Neural progenitor cell (in vitro differentiated cells): ENCODE results near the gene ZNF264.

Experiments
- EZH2 ChIP-seq: fragments of 200-600 bp; sonication (generic); IDR thresholded peaks from 2 replicates; pipeline ENCODE4 v1.6.1; 2017; ENCODE audit warnings: antibody characterized with exemption, mild to moderate bottlenecking, moderate library complexity
- EZH2phosphoT487 ChIP-seq: fragments of 200-600 bp; sonication (generic); IDR thresholded peaks from 2 replicates; pipeline ENCODE4 v1.6.1; 2017; ENCODE audit warnings: antibody characterized with exemption
- TF ChIP-seq, protein P1 (sequence below): fragments of 200-600 bp; sonication (generic); IDR thresholded peaks from 2 replicates; pipeline ENCODE4 v1.5.1; 2017; ENCODE audit warnings: antibody characterized with exemption, mild to moderate bottlenecking

DNA sequence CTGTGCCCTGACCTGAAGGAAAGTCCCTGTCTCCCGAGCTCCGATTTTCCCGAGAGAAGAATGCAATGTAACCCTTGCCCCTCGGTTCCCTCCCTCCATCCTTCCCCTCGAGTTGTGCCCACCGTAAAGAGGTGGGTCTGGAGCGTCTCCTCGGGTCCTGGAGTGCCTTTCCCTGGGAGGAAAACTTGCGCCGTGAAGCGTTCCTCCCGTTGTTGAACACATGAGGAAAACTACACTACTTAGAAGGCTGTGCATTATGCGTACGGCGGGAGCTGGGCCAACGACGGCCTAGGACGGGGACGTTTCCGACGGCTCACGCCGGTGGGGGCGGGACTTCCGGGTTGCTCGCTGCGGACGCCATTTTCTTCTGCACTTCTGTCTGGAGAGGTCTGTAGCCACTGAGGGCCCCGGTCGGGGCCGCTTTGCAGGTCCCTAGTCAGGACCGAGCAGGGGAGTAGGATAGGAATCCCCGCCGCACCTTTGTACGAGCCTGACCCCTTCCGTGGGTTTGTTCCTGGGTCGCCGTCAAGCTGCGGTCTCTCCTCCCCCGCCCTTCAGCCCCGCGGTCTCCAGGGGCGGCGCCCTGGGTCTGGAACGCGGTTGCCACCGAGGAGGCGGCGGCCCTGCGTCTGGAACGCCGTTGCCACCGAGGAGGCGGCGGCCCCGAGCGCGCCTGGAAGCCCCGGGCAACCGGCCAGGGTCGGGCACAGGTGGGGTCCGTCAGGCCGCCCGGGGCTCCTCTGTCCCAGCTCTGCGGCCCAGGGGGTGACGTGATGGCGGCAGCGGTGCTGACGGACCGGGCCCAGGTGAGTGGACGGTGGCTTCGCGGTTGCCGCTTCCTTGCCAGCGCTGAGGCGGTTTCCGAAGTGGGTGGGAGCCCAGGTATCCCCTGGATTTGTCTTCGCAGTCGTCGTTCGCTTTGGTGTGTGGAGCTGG lies at the start of gene ZNF264:
- TF ChIP-seq, protein P1, sequence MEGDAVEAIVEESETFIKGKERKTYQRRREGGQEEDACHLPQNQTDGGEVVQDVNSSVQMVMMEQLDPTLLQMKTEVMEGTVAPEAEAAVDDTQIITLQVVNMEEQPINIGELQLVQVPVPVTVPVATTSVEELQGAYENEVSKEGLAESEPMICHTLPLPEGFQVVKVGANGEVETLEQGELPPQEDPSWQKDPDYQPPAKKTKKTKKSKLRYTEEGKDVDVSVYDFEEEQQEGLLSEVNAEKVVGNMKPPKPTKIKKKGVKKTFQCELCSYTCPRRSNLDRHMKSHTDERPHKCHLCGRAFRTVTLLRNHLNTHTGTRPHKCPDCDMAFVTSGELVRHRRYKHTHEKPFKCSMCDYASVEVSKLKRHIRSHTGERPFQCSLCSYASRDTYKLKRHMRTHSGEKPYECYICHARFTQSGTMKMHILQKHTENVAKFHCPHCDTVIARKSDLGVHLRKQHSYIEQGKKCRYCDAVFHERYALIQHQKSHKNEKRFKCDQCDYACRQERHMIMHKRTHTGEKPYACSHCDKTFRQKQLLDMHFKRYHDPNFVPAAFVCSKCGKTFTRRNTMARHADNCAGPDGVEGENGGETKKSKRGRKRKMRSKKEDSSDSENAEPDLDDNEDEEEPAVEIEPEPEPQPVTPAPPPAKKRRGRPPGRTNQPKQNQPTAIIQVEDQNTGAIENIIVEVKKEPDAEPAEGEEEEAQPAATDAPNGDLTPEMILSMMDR = peak; percentile 29
- TF ChIP-seq EZH2 (no peak), EZH2phosphoT487 (no peak)
